ENCODE results near the gene DPH1. TPM values are rescaled to one million over a fixed set of nuclear protein-coding genes. Genes with fewer than 3 reads are reported as not detected.

The DPH1 gene
- total RNA-seq, 2 donors from 2014 or later, result 31.1 to 48.3 TPM

GRCh38 chr17:1989135-1989534 lies 40.8 kb upstream of the DPH1 start:
- H3K4me3 ChIP-seq (ENCODE audit: low read length), result no peak overlapping the region
- peaks cover 28% of the 10 kb centered on the region for H3K4me1 ChIP-seq (ENCODE audit: control insufficient read depth, insufficient read depth, low read length)
- no peaks in the 10 kb centered on the region for H3K9me3 ChIP-seq (ENCODE audit: control insufficient read depth, low read length)
- WGBS, 2 experiments (ENCODE audit: insufficient coverage in 1 of 2, insufficient read length in 1 of 2), result 92 to 99% methylated on average over 6 to 10 of the region's 10 CpGs
- H3K27me3 Mint-ChIP-seq (ENCODE audit: insufficient read depth), result peaks cover 26% of the 10 kb centered on the region
- H3K27ac Mint-ChIP-seq, result no peak overlapping the region
- peaks cover 3% of the 10 kb centered on the region for H3K36me3 Mint-ChIP-seq (ENCODE audit: low read depth)
- H3K9ac ChIP-seq (ENCODE audit: extremely low read depth, low read length, poor library complexity, severe bottlenecking), result no peak overlapping the region
- no peak overlapping the region for H3K27ac ChIP-seq (ENCODE audit: low read depth, low read length)
- H3K27me3 ChIP-seq (ENCODE audit: control insufficient read depth, insufficient read depth, low read length, poor library complexity, severe bottlenecking), result no peaks in the 10 kb centered on the region
- H3K4me3 Mint-ChIP-seq, result no peak overlapping the region
- H3K9me3 Mint-ChIP-seq, result no peaks in the 10 kb centered on the region
- no peak for TF ChIP-seq CTCF (conservative IDR thresholded peaks at IDR 0.05)
- peaks cover 41% of the 10 kb centered on the region for H3K4me1 Mint-ChIP-seq
- no peak for DNase-seq
- peaks cover 7% of the 10 kb centered on the region for H3K36me3 ChIP-seq (ENCODE audit: control insufficient read depth, insufficient read depth, low read length)

- H3K36me3 ChIP-seq (ENCODE audit: control insufficient read depth, insufficient read depth, low read length), result peaks cover 7% of the 10 kb centered on the region
- H3K4me3 ChIP-seq (ENCODE audit: low read length), result no peak overlapping the region
- H3K4me1 ChIP-seq (ENCODE audit: control insufficient read depth, insufficient read depth, low read length), result peaks cover 25% of the 10 kb centered on the region
- H3K27ac Mint-ChIP-seq, result no peak overlapping the region
- H3K4me1 Mint-ChIP-seq, result peaks cover 32% of the 10 kb centered on the region
- no peak overlapping the region for H3K27ac ChIP-seq (ENCODE audit: low read depth, low read length)
- H3K4me3 Mint-ChIP-seq, result no peak overlapping the region
- H3K36me3 Mint-ChIP-seq (ENCODE audit: low read depth), result peaks cover 3% of the 10 kb centered on the region
- no peaks in the 10 kb centered on the region for H3K9me3 Mint-ChIP-seq
- peaks cover 32% of the 10 kb centered on the region for H3K27me3 Mint-ChIP-seq (ENCODE audit: insufficient read depth)
- H3K9ac ChIP-seq (ENCODE audit: extremely low read depth, low read length, poor library complexity, severe bottlenecking), result no peak overlapping the region
- H3K9me3 ChIP-seq (ENCODE audit: control insufficient read depth, low read length), result no peaks in the 10 kb centered on the region
- WGBS, 2 experiments (ENCODE audit: insufficient coverage in 1 of 2, insufficient read length in 1 of 2), result 84 to 93% methylated on average over 3 to 10 of the region's 10 CpGs
- no peaks in the 10 kb centered on the region for H3K27me3 ChIP-seq (ENCODE audit: control insufficient read depth, insufficient read depth, low read length, poor library complexity, severe bottlenecking)
- no peak for TF ChIP-seq CTCF (conservative IDR thresholded peaks at IDR 0.05)
- no peak for DNase-seq
Measured at GRCh38 chr17:1992541-1992940, 37.4 kb upstream of the DPH1 start.

- Mint-ChIP-seq H3K36me3 (ENCODE audit: low read depth) (peaks cover 2% of the 10 kb centered on the region), H3K27ac (no peak overlapping the region), H3K4me1 (peaks cover 32% of the 10 kb centered on the region), H3K27me3 (ENCODE audit: insufficient read depth) (peaks cover 31% of the 10 kb centered on the region), H3K4me3 (no peak overlapping the region), H3K9me3 (no peaks in the 10 kb centered on the region)
- WGBS, 2 experiments (ENCODE audit: insufficient coverage in 1 of 2, insufficient read length in 1 of 2), result 93% methylated on average over 4 of the region's 4 CpGs; no CpG with 5 or more reads in 1 of the 2 experiments
- Histone ChIP-seq H3K36me3 (ENCODE audit: control insufficient read depth, insufficient read depth, low read length) (peaks cover 7% of the 10 kb centered on the region), H3K4me3 (ENCODE audit: low read length) (no peak overlapping the region), H3K27me3 (ENCODE audit: control insufficient read depth, insufficient read depth, low read length, poor library complexity, severe bottlenecking) (no peaks in the 10 kb centered on the region), H3K4me1 (ENCODE audit: control insufficient read depth, insufficient read depth, low read length) (peaks cover 28% of the 10 kb centered on the region), H3K9me3 (ENCODE audit: control insufficient read depth, low read length) (no peaks in the 10 kb centered on the region), H3K9ac (ENCODE audit: extremely low read depth, low read length, poor library complexity, severe bottlenecking) (no peak overlapping the region), H3K27ac (ENCODE audit: low read depth, low read length) (no peak overlapping the region)
- TF ChIP-seq CTCF (conservative IDR thresholded peaks at IDR 0.05), result no peak
- DNase-seq, result no peak
Measured at GRCh38 chr17:1994707-1995106, 35.2 kb upstream of the DPH1 start.

Measured in endodermal cell (in vitro differentiated cells).